ENCODE data around the gene ATXN2.
"Not testable (repeated sequence)": the region's sequence is repeated elsewhere in the genome, so short reads cannot be mapped to it uniquely, and the experiment has no call there.

Gene ATXN2

DNA sequence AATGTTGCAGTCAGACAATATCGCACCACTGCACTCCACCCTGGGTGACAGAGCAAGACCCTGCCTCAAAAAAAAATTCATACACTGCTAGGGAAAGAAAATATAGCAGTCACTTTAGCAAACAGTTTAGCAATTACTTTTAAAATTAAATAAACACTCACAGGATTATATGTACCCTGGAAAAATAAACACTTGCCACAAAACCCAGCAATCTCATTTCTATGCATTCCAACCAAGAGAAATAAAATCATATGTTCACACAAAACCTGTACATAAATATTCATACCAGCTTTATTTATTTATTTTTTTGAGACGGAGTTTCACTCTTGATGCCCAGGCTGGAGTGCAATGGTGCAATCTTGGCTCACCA is 20.2 kb downstream of the ATXN2 start:
- no peak for ATAC-seq (replicated peaks; ENCODE audit: extremely low read depth, poor library complexity, severe bottlenecking)
- H3K36me3 Mint-ChIP-seq (ENCODE audit: insufficient read depth) = peaks cover 7% of the 10 kb centered on the region
- no peak overlapping the region for H3K27ac Mint-ChIP-seq (ENCODE audit: low read depth)
- peaks cover 18% of the 10 kb centered on the region for H3K4me1 Mint-ChIP-seq
- H3K4me3 Mint-ChIP-seq = no peak overlapping the region
- DNase-seq (ENCODE audit: low spot score in 2 of 2) = no peak
- no peaks in the 10 kb centered on the region for H3K9me3 Mint-ChIP-seq
- H3K27me3 Mint-ChIP-seq = no peaks in the 10 kb centered on the region

DNA sequence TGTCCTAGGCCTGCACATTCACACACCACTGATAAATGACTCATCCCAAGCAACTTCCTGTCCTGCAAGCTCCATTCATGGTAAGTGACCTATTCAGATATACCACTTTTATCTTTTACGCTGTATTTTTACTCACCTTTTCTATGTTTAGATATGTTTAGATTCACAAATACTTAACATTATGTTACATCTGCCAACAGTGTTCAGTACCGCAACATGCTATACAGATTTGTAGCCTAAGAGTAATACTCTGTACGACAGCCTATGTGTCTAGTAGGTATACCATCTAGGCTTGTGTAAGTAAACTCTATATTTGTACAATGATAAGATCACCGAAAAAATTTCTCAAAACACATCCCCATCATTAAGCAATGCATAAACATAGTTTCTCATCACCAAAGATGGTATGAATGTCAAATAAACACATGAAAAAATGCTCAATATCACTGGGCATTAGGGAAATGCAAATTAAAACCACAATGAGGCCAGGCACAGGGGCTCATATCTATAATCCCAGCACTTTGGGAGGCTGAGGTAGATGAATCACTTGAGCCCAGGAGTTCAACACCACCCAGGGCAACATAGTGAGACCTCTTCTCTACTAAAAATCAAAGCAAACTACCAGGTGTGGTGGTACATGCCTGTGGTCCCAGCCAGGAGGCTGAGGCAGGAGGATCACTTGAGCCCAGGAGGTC is 20.7 kb downstream of the ATXN2 start:
- H3K27ac Mint-ChIP-seq (ENCODE audit: low read depth) = no peak overlapping the region
- no peak for ATAC-seq (replicated peaks; ENCODE audit: extremely low read depth, poor library complexity, severe bottlenecking)

DNA sequence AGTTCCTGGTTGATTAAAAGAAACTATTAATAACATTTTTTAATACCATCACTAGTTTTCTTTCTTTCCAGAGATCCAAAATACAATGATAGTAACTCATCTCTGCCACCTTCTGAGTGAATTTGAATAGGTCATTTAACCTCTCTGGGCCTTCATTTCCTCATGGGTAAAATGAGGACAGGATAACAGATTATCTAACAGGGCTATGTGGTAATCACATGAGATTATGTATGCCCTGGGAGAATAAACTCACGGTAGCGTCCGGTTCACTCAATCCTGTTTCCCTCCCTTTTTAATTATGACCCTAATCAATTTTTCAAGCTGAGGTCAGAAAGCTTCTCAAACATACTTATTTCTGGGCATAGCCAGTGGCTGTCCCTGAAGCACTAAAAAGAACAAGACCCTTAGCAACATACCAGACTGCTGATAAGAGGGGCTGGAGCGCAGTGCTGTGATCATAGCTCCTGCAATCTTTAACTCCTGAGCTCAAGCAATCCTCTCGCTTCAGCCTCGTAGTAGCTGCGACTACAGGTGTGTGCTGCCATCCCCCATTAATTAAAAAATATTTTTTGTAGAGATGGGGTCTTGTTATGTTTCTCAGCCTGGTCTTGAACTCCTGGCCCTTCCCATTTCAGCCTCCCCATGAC is 24.2 kb downstream of the ATXN2 start:
- no peak overlapping the region for H3K4me3 Mint-ChIP-seq
- no peak overlapping the region for H3K27ac Mint-ChIP-seq (ENCODE audit: low read depth)
- DNase-seq (ENCODE audit: low spot score in 2 of 2) (no peak), ATAC-seq (replicated peaks; ENCODE audit: extremely low read depth, poor library complexity, severe bottlenecking) (no peak)
- no peaks in the 10 kb centered on the region for H3K27me3 Mint-ChIP-seq
- no peaks in the 10 kb centered on the region for H3K9me3 Mint-ChIP-seq
- H3K36me3 Mint-ChIP-seq (ENCODE audit: insufficient read depth) = peaks cover 6% of the 10 kb centered on the region
- H3K4me1 Mint-ChIP-seq = peaks cover 24% of the 10 kb centered on the region

More for the DNA sequence above, 20.7 kb downstream of the ATXN2 start:
- no peaks in the 10 kb centered on the region for H3K27me3 Mint-ChIP-seq
- no peak for DNase-seq (ENCODE audit: low spot score in 2 of 2)
- H3K4me3 Mint-ChIP-seq = no peak overlapping the region
- H3K4me1 Mint-ChIP-seq = peaks cover 18% of the 10 kb centered on the region
- H3K36me3 Mint-ChIP-seq (ENCODE audit: insufficient read depth) = peaks cover 7% of the 10 kb centered on the region
- H3K9me3 Mint-ChIP-seq = no peaks in the 10 kb centered on the region

DNA sequence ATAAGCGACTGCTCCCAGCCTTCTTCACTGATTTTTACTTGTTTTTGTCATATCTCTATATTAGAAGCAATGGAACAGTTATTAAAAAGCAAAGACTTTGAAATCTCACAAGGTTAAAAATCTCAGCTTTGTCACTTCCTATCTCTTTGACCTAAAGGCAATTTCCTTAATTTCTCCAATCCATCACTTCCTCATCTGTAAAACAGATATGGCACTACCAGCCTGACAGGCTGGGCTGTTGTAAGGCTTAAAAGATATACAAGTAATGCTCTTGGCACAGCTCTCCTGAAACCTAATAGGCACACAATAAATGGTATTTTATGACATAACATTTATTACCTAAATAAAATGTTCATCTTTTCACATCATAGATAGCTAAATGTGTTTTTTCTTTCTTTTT is 25.6 kb downstream of the ATXN2 start:
- H3K4me3 Mint-ChIP-seq = no peak overlapping the region
- DNase-seq (ENCODE audit: low spot score in 2 of 2) (no peak), ATAC-seq (replicated peaks; ENCODE audit: extremely low read depth, poor library complexity, severe bottlenecking) (no peak)
- peaks cover 6% of the 10 kb centered on the region for H3K36me3 Mint-ChIP-seq (ENCODE audit: insufficient read depth)
- no peak overlapping the region for H3K27ac Mint-ChIP-seq (ENCODE audit: low read depth)
- peaks cover 32% of the 10 kb centered on the region for H3K4me1 Mint-ChIP-seq
- H3K9me3 Mint-ChIP-seq = no peaks in the 10 kb centered on the region
- H3K27me3 Mint-ChIP-seq = no peaks in the 10 kb centered on the region

DNA sequence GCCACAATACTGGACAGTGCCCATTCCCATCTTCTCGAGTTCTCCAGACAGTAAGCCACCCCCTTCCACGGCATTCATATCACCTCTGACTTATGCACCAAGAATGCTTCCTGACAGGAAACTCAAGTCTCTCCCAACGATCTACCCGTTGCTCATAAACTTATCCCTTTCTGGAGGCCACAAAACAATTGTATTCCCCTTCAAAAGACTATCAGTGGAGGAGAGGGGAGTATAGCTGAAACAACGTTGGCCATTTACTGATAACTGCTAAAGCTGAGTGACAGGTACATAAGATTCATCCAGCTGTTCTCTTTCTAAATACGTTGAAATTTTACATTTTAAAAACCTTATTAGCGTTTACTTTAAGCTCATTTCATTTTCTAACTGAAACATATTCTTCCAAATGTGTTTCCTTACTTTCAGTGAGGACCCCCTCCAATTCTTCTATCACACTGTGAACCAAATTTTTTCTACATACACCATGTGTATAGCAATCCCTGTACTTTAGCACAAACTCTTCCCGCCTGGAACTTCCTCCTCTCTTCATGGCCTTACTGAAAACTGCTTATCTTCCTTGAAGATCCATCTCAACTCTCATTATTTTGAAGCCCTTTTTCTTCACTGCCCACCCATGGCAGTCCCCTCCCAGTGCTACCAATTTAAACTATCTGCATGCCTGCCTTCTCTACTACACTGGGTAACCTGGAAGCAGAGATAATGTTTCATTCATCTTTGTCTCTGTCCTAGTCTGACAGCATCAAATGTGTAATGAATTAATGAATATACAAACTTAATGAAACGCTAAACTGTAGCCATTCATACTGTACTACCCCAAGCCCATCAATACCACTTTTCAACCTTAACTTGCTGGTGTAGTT is 28.8 kb downstream of the ATXN2 start:
- Mint-ChIP-seq H3K36me3 (ENCODE audit: insufficient read depth) (peaks cover 3% of the 10 kb centered on the region), H3K4me3 (no peak overlapping the region), H3K27me3 (no peaks in the 10 kb centered on the region), H3K9me3 (no peaks in the 10 kb centered on the region), H3K4me1 (peaks cover 30% of the 10 kb centered on the region), H3K27ac (ENCODE audit: low read depth) (no peak overlapping the region)
- ATAC-seq (replicated peaks; ENCODE audit: extremely low read depth, poor library complexity, severe bottlenecking) = no peak
- no peak for DNase-seq (ENCODE audit: low spot score in 2 of 2)

DNA sequence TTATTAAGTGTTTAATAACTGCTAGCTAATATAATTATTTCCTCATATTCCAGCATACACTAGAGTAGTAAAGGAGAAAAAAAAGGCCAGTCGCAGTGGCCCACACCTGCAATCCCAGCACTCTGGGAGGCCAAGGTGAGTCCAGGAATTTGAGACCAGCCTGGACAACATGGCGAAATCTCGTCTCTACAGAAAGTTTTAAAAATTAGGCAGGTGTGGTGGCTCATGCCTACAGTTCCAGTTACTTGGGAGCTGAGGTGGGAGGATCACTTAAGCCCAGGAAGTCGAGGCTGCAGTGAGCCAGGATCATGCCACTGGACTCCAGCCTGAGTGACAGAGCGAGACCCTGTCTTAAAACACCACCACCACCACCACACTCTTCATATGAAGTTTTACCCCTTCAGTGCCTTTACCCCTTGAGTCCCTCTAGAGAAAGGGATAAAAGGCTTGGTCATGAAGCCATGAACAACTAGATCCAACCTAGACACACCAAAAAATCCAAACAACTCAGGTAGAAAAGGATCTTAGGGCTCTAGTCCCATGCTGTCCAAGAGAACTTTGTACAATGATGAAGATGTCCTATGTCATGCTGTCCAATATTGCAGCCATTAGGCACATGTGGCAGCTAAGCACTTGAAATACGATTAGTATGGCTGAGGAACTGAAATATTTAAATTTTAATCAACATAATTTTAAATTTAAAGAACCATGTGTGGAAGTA is 29.6 kb downstream of the ATXN2 start:
- peaks cover 3% of the 10 kb centered on the region for H3K36me3 Mint-ChIP-seq (ENCODE audit: insufficient read depth)
- no peak overlapping the region for H3K27ac Mint-ChIP-seq (ENCODE audit: low read depth)
- peaks cover 30% of the 10 kb centered on the region for H3K4me1 Mint-ChIP-seq

DNA sequence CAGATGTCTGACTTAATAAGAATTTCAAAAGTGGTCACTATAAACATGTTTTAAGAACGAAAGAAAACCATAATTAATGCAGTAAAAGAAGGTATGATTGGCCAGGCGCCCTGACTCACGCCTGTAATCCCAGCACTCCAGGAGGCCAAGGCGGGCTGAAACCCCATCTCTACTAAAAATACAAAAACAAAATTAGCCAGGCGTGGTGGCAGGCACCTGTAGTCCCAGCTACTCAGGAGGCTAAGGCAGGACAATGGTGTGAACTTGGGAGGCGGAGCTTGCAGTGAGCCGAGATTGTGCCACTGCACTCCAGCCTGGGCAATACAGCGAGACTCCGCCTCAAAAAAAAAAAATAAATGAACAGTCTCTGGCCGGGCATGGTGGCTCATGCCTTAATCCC is 38.3 kb downstream of the ATXN2 start:
- not testable (repeated sequence) for H3K9me3 Mint-ChIP-seq; DNase-seq (ENCODE audit: low spot score in 2 of 2); H3K36me3 Mint-ChIP-seq (ENCODE audit: insufficient read depth); H3K27ac Mint-ChIP-seq (ENCODE audit: low read depth); H3K27me3 Mint-ChIP-seq; H3K4me3 Mint-ChIP-seq; ATAC-seq (replicated peaks; ENCODE audit: extremely low read depth, poor library complexity, severe bottlenecking)
- peaks cover 28% of the 10 kb centered on the region for H3K4me1 Mint-ChIP-seq

More for the DNA sequence above, 29.6 kb downstream of the ATXN2 start:
- H3K4me3 Mint-ChIP-seq = no peak overlapping the region
- H3K27me3 Mint-ChIP-seq = no peaks in the 10 kb centered on the region
- ATAC-seq (replicated peaks; ENCODE audit: extremely low read depth, poor library complexity, severe bottlenecking) = no peak
- H3K9me3 Mint-ChIP-seq = no peaks in the 10 kb centered on the region
- no peak for DNase-seq (ENCODE audit: low spot score in 2 of 2)

DNA sequence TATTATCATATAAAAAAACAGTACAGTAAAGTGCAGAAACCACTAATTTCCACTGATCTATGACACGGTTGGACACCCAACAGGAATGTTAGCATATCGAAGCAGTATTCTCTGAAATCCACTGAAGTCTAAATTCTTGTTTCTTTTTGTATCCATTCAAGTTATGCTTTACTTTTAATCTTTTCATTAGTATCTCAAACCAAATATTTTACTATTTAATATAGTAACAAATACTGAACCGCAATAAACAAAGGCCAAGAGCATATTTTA is 41.1 kb downstream of the ATXN2 start:
- no peaks in the 10 kb centered on the region for H3K9me3 Mint-ChIP-seq
- H3K27ac Mint-ChIP-seq (ENCODE audit: low read depth) = no peak overlapping the region
- no peaks in the 10 kb centered on the region for H3K27me3 Mint-ChIP-seq
- ATAC-seq (replicated peaks; ENCODE audit: extremely low read depth, poor library complexity, severe bottlenecking) (no peak), DNase-seq (ENCODE audit: low spot score in 2 of 2) (no peak)
- no peak overlapping the region for H3K4me3 Mint-ChIP-seq
- H3K36me3 Mint-ChIP-seq (ENCODE audit: insufficient read depth) = peaks cover 2% of the 10 kb centered on the region
- H3K4me1 Mint-ChIP-seq = peaks cover 24% of the 10 kb centered on the region

DNA sequence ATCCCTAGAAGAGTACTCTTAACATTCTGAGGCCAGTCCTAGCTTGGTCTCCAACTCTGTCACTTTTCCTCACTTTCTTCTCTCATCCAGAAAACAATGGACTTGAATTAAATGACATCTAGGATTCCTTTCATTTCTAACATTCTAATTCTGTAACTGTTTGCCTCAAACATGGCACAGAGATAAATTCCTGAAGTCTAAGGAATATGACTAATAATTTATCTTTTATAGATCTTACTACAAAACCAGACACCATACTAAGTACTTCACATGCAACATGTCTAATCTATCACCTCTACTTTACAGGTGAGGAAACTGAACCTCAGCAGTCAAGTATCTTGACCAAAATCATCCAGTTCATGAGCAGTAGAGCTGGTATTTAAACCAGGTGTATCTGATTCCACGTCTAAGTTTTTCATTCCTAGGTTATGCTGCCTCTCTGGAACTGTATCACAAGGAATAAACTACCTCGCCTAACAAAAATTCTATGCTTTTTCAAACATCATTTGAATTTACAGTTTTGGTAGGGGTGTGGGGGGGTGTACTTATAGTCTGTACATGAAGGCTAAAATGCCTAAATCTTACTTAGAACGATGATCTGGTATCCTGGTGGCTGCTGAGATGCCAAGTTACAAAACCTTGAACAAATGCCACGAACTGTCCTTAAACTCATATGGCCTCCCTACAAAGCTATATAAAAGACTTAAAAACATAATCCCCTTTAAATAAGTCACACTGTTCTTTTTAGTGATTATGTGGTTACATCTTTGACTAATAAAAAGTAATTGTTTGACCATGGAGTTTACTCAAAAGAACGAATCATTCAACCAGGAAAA is 41.6 kb downstream of the ATXN2 start:
- no peaks in the 10 kb centered on the region for H3K9me3 Mint-ChIP-seq
- peaks cover 24% of the 10 kb centered on the region for H3K4me1 Mint-ChIP-seq
- no peaks in the 10 kb centered on the region for H3K27me3 Mint-ChIP-seq
- no peak overlapping the region for H3K4me3 Mint-ChIP-seq
- H3K36me3 Mint-ChIP-seq (ENCODE audit: insufficient read depth) = peaks cover 3% of the 10 kb centered on the region
- H3K27ac Mint-ChIP-seq (ENCODE audit: low read depth) = no peak overlapping the region
- DNase-seq (ENCODE audit: low spot score in 2 of 2) (no peak), ATAC-seq (replicated peaks; ENCODE audit: extremely low read depth, poor library complexity, severe bottlenecking) (no peak)

DNA sequence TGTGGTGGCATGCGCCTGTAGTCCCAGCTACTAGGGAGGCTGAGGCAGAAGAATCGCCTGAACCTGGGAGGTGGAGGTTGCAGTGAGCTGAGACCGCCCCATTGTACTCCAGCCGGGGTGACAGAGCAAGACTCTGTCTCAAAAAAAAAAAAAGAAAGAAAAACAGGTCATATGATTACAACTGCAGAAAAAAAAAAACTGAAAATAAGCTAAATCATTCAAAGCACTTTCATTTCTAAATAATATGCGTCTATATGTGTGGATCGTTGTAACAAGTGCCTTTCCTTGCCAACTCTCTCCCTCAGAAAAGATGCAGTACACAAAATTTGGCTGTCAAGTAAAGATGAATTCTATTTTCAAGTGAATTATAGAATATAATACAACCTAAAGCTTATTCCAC is 42.4 kb downstream of the ATXN2 start:
- Mint-ChIP-seq H3K27me3 (no peaks in the 10 kb centered on the region), H3K4me1 (peaks cover 24% of the 10 kb centered on the region), H3K4me3 (no peak overlapping the region), H3K9me3 (no peaks in the 10 kb centered on the region), H3K36me3 (ENCODE audit: insufficient read depth) (peaks cover 11% of the 10 kb centered on the region), H3K27ac (ENCODE audit: low read depth) (no peak overlapping the region)
- no peak for DNase-seq (ENCODE audit: low spot score in 2 of 2)
- no peak for ATAC-seq (replicated peaks; ENCODE audit: extremely low read depth, poor library complexity, severe bottlenecking)

DNA sequence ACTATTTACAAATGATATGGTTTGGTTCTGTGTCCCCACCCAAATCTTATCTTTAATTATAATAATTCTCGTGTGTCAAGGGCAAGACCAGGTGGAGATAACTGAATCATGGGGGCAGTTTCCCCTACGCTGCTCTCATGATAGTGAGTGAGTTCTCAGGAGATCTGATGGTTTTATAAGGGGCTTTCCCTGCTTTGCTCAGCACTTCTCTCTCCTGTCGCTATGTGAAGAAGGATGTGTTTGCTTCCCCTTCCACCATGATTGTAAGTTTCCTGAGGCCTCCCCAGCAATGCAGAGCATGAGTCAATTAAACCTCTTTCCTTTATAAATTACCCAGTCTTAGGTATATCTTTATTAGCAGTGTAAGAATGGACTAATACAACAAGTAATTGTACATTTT is 43.8 kb downstream of the ATXN2 start:
- H3K27me3 Mint-ChIP-seq; H3K27ac Mint-ChIP-seq (ENCODE audit: low read depth); H3K9me3 Mint-ChIP-seq; H3K4me3 Mint-ChIP-seq; DNase-seq (ENCODE audit: low spot score in 2 of 2); ATAC-seq (replicated peaks; ENCODE audit: extremely low read depth, poor library complexity, severe bottlenecking): not testable (repeated sequence)
- H3K36me3 Mint-ChIP-seq (ENCODE audit: insufficient read depth) = peaks cover 18% of the 10 kb centered on the region
- peaks cover 15% of the 10 kb centered on the region for H3K4me1 Mint-ChIP-seq
